H9 (cell line): ENCODE measurements around the gene ACVR1C. TPM values are rescaled to one million over a fixed set of nuclear protein-coding genes. Genes with fewer than 3 reads are reported as not detected.

ENCODE experiments used
- DNase-seq: peaks from one replicate; pipeline ENCODE4 v3.0.0-alpha.2; 2017
- H2AFZ ChIP-seq: one replicate; pipeline ENCODE4 v1.6.1; 2013; ENCODE audit warnings: mild to moderate bottlenecking, low read length, control low read depth, moderate library complexity
- H2AK5ac ChIP-seq: 2 replicates; pipeline ENCODE4 v1.6.1; 2013; ENCODE audit warnings: low read length, control low read depth, mixed read lengths; ENCODE audit not compliant: insufficient read length
- H2BK120ac ChIP-seq: one replicate; pipeline ENCODE4 v1.6.1; 2013; ENCODE audit warnings: low read depth, mild to moderate bottlenecking, low read length, control low read depth, inconsistent platforms; ENCODE audit not compliant: poor library complexity, severe bottlenecking
- H2BK12ac ChIP-seq: 2 replicates; pipeline ENCODE4 v1.6.1; 2013; ENCODE audit warnings: low read length, control low read depth, mixed read lengths, low read depth; ENCODE audit not compliant: insufficient read length
- H2BK15ac ChIP-seq: 2 replicates; pipeline ENCODE4 v1.6.1; 2013; ENCODE audit warnings: low read depth, low read length, control low read depth
- H2BK20ac ChIP-seq: one replicate; pipeline ENCODE4 v1.6.1; 2013; ENCODE audit warnings: low read depth, mild to moderate bottlenecking, low read length, control low read depth, inconsistent platforms; ENCODE audit not compliant: poor library complexity, severe bottlenecking
- H2BK5ac ChIP-seq: 2 replicates; pipeline ENCODE4 v1.6.1; 2013; ENCODE audit warnings: low read length, control low read depth, mixed read lengths; ENCODE audit not compliant: insufficient read length
- H3K14ac ChIP-seq: 2 replicates; pipeline ENCODE4 v1.6.1; 2013; ENCODE audit warnings: low read length, control low read depth; ENCODE audit not compliant: insufficient read depth
- H3K18ac ChIP-seq: 2 replicates; pipeline ENCODE4 v1.6.1; 2013; ENCODE audit warnings: low read depth, mild to moderate bottlenecking, mixed read lengths, low read length, control low read depth; ENCODE audit not compliant: insufficient read length
- H3K23ac ChIP-seq: 2 replicates; pipeline ENCODE4 v1.6.1; 2013; ENCODE audit warnings: low read length, control low read depth, mixed read lengths, low read depth; ENCODE audit not compliant: insufficient read length
- H3K23me2 ChIP-seq: 2 replicates; pipeline ENCODE4 v1.6.1; 2013; ENCODE audit warnings: low read depth, mild to moderate bottlenecking, mixed read lengths, low read length, control low read depth; ENCODE audit not compliant: insufficient read length, poor library complexity, severe bottlenecking
- H3K27ac ChIP-seq: 2 replicates; pipeline ENCODE4 v1.5.1; 2013; ENCODE audit warnings: low read length, control low read depth, mixed read lengths, low read depth; ENCODE audit not compliant: insufficient read length
- H3K27me3 ChIP-seq: 2 replicates; pipeline ENCODE4 v1.6.1; 2013; ENCODE audit warnings: low read length, control low read depth, inconsistent platforms; ENCODE audit not compliant: insufficient read depth
- H3K4ac ChIP-seq: 2 replicates; pipeline ENCODE4 v1.6.1; 2013; ENCODE audit warnings: low read depth, mild to moderate bottlenecking, control low read depth, inconsistent platforms, low read length, moderate library complexity
- H3K4me1 ChIP-seq: 2 replicates; pipeline ENCODE4 v1.6.1; 2013; ENCODE audit warnings: low read length, control low read depth, inconsistent platforms; ENCODE audit not compliant: insufficient read depth
- H3K4me2 ChIP-seq: 2 replicates; pipeline ENCODE4 v1.6.1; 2013; ENCODE audit warnings: low read length, control low read depth, mixed read lengths; ENCODE audit not compliant: insufficient read length, insufficient read depth
- H3K56ac ChIP-seq: 2 replicates; pipeline ENCODE4 v1.6.1; 2013; ENCODE audit warnings: low read depth, mild to moderate bottlenecking, mixed read lengths, low read length, control low read depth; ENCODE audit not compliant: insufficient read length
- H3K79me1 ChIP-seq: 2 replicates; pipeline ENCODE4 v1.6.1; 2013; ENCODE audit warnings: low read depth, mild to moderate bottlenecking, moderate library complexity, low read length, control low read depth, inconsistent platforms; ENCODE audit not compliant: insufficient read depth, poor library complexity, severe bottlenecking
- H3K79me2 ChIP-seq: 2 replicates; pipeline ENCODE4 v1.6.1; 2013; ENCODE audit warnings: low read length, control low read depth, inconsistent platforms; ENCODE audit not compliant: insufficient read depth
- H3K9ac ChIP-seq: 2 replicates; pipeline ENCODE4 v1.6.1; 2013; ENCODE audit warnings: low read length, control low read depth, mixed read lengths; ENCODE audit not compliant: insufficient read length; ENCODE audit errors: extremely low read depth
- H3K9me3 ChIP-seq: one replicate; pipeline ENCODE4 v1.6.1; 2013; ENCODE audit warnings: low read depth, low read length, inconsistent platforms; ENCODE audit not compliant: control insufficient read depth
- H3T11ph ChIP-seq: one replicate; pipeline ENCODE4 v1.6.1; 2013; ENCODE audit warnings: mild to moderate bottlenecking, low read length, control low read depth, inconsistent platforms
- H4K20me1 ChIP-seq: one replicate; pipeline ENCODE4 v1.6.1; 2013; ENCODE audit not compliant: control insufficient read depth, insufficient read length, insufficient read depth
- H4K5ac ChIP-seq: 2 replicates; pipeline ENCODE4 v1.6.1; 2013; ENCODE audit warnings: low read depth, mild to moderate bottlenecking, mixed read lengths, low read length, control low read depth; ENCODE audit not compliant: insufficient read length
- H4K8ac ChIP-seq: replicated peaks from 2 replicates; pipeline ENCODE4 v1.6.1; 2013; ENCODE audit warnings: low read length, control low read depth, mixed read lengths, low read depth; ENCODE audit not compliant: insufficient read length
- H4K91ac ChIP-seq: 2 replicates; pipeline ENCODE4 v1.6.1; 2013; ENCODE audit warnings: low read depth, mild to moderate bottlenecking, moderate library complexity, mixed read lengths, low read length, control low read depth; ENCODE audit not compliant: insufficient read length
- H3K27ac Mint-ChIP-seq, 3 experiments: 2 replicates in 2 of 3; 3 replicates in 1 of 3; pipeline ENCODE4 v1.8.0; 2020 to 2021; ENCODE audit warnings: mixed read lengths in 3 of 3, mild to moderate bottlenecking in 1 of 3, moderate library complexity in 1 of 3
- H3K27me3 Mint-ChIP-seq: 2 replicates; pipeline ENCODE4 v1.8.0; 2021; ENCODE audit warnings: low read depth, mild to moderate bottlenecking, moderate library complexity, mixed read lengths
- H3K36me3 Mint-ChIP-seq, 3 experiments: 2 replicates in 2 of 3; 3 replicates in 1 of 3; pipeline ENCODE4 v1.8.0; 2020 to 2021; ENCODE audit warnings: low read depth in 3 of 3, mixed read lengths in 3 of 3; ENCODE audit not compliant: insufficient read depth in 1 of 3
- H3K4me1 Mint-ChIP-seq, 2 experiments: 2 replicates each; pipeline ENCODE4 v1.8.0; 2020; ENCODE audit warnings: mixed read lengths in 2 of 2
- H3K4me3 Mint-ChIP-seq, 2 experiments: 2 replicates in 1 of 2; 3 replicates in 1 of 2; pipeline ENCODE4 v1.8.0; 2020 to 2021; ENCODE audit warnings: mild to moderate bottlenecking in 2 of 2, mixed read lengths in 2 of 2, moderate library complexity in 1 of 2
- H3K9me3 Mint-ChIP-seq, 2 experiments: 2 replicates in 1 of 2; 3 replicates in 1 of 2; pipeline ENCODE4 v1.8.0; 2020; ENCODE audit warnings: mild to moderate bottlenecking in 2 of 2, mixed read lengths in 2 of 2, moderate library complexity in 1 of 2
- WGBS: extraction: QIAGEN DNeasy Blood & Tissue Kit; methylation state at CpG from one replicate; pipeline ENCODE4 v1.1.7; 2013; ENCODE audit warnings: missing lambda C conversion rate, low lambda C conversion rate, mixed read lengths; ENCODE audit not compliant: insufficient read length; ENCODE audit errors: extremely low coverage; 5-methylcytosine and 5-hydroxymethylcytosine counted together
- total RNA-seq: library from RNA; stranded (reverse); gene quantifications from 2 replicates; pipeline ENCODE4 v1.2.1, GENCODE V29; 2021
- TF ChIP-seq, protein P1 (sequence below): fragments of 200-600 bp; sonication (generic); conservative IDR thresholded peaks from 3 replicates; pipeline ENCODE4 v1.8.0; 2021; ENCODE audit warnings: antibody characterized with exemption, mild to moderate bottlenecking

The ACVR1C gene
- total RNA-seq, 1 experiment from 2014 or later = 0.81 TPM

DNA sequence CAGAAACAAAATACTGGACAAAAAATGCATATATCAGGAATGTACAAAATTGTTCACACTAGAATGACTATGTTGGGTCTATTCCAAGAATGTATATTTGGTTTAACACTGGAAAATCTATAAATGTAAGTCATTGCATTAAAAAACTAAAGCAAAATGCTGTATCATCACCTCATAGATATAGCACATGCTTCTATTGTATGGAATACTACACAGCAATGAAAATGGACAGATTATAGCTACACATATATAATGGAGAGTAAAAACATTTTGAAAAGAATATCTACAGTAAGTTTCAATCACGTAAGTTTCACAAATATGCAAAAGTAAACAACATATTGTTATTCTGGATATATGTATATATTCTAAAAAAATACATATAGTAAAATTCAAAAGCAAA lies 91.8 kb downstream of the ACVR1C start:
- Mint-ChIP-seq H3K27ac (no peak overlapping the region), H3K36me3 (no peaks in the 10 kb centered on the region), H3K9me3 (peaks cover 0 to 3% of the 10 kb centered on the region in 2 experiments; a peak in 1 of 5 replicates), H3K27me3 (no peaks in the 10 kb centered on the region), H3K4me1 (peaks cover 0 to 2% of the 10 kb centered on the region in 2 experiments; a peak in 1 of 4 replicates), H3K4me3 (no peak overlapping the region)
- H3K23ac ChIP-seq = no peak overlapping the region
- TF ChIP-seq, protein P1, sequence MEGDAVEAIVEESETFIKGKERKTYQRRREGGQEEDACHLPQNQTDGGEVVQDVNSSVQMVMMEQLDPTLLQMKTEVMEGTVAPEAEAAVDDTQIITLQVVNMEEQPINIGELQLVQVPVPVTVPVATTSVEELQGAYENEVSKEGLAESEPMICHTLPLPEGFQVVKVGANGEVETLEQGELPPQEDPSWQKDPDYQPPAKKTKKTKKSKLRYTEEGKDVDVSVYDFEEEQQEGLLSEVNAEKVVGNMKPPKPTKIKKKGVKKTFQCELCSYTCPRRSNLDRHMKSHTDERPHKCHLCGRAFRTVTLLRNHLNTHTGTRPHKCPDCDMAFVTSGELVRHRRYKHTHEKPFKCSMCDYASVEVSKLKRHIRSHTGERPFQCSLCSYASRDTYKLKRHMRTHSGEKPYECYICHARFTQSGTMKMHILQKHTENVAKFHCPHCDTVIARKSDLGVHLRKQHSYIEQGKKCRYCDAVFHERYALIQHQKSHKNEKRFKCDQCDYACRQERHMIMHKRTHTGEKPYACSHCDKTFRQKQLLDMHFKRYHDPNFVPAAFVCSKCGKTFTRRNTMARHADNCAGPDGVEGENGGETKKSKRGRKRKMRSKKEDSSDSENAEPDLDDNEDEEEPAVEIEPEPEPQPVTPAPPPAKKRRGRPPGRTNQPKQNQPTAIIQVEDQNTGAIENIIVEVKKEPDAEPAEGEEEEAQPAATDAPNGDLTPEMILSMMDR = no peak
- no peak overlapping the region for H3K4ac ChIP-seq
- H3K56ac ChIP-seq = no peak overlapping the region
- H3K4me1 ChIP-seq = 0 out of 2 replicates have a peak, but pooled peaks cover 2% of the 10 kb centered on the region
- H4K5ac ChIP-seq = no peak overlapping the region
- H3K18ac ChIP-seq = no peak overlapping the region
- H4K91ac ChIP-seq = no peak overlapping the region
- no peaks in the 10 kb centered on the region for H3K27me3 ChIP-seq
- no peaks in the 10 kb centered on the region for H3K79me1 ChIP-seq
- H3K14ac ChIP-seq = no peak overlapping the region
- H3K4me2 ChIP-seq = no peak overlapping the region
- no CpG with 5 or more reads among the region's 1 CpG for WGBS
- DNase-seq = no peak
- no peak overlapping the region for H2BK15ac ChIP-seq
- no peak overlapping the region for H2AFZ ChIP-seq
- no peaks in the 10 kb centered on the region for H3K23me2 ChIP-seq
- no peaks in the 10 kb centered on the region for H4K20me1 ChIP-seq
- no peaks in the 10 kb centered on the region for H3K9me3 ChIP-seq
- H3T11ph ChIP-seq = no peak overlapping the region
- no peak overlapping the region for H2BK12ac ChIP-seq
- H2BK120ac ChIP-seq = no peak overlapping the region
- H2BK5ac ChIP-seq = no peak overlapping the region
- H2AK5ac ChIP-seq = no peak overlapping the region
- no peak overlapping the region for H3K9ac ChIP-seq
- H4K8ac ChIP-seq = no peak overlapping the region
- no peak overlapping the region for H2BK20ac ChIP-seq
- no peak overlapping the region for H3K27ac ChIP-seq
- no peaks in the 10 kb centered on the region for H3K79me2 ChIP-seq
